Activated naive CD8-positive, alpha-beta T cell treated with anti-CD3 and anti-CD28 coated beads, Interleukin-2, amount 10 ng/mL, durations not matched to agents 7 days and 5 days (primary cell): ENCODE data around the gene WDR38. TPM values are rescaled to one million over a fixed set of nuclear protein-coding genes. Genes with fewer than 3 reads are reported as not detected.

Source experiments
- ATAC-seq: fragments of 150-1000 bp; cut with Tn5 transposase; one replicate; pipeline ENCODE4 v1.10.0; 2021; ENCODE audit warnings: low read depth, moderate library complexity
- POLR2A ChIA-PET: fragments of 350-600 bp; sonication (Branson Sonifier 250); formaldehyde crosslinking; loops from one replicate; lab custom pipeline; 2021; ENCODE audit warnings: antibody characterized with exemption; lab: Charles Lee
- DNase-seq: peaks from one replicate; pipeline ENCODE4 v3.0.0; 2021
- H3K27ac Mint-ChIP-seq: one replicate; pipeline ENCODE4 v1.8.0; 2022; ENCODE audit warnings: mild to moderate bottlenecking, mixed read lengths
- H3K27me3 Mint-ChIP-seq: one replicate; pipeline ENCODE4 v1.8.0; 2022; ENCODE audit warnings: mild to moderate bottlenecking, moderate library complexity, mixed read lengths
- H3K36me3 Mint-ChIP-seq: one replicate; pipeline ENCODE4 v1.8.0; 2021; ENCODE audit warnings: mild to moderate bottlenecking, mixed read lengths
- H3K4me1 Mint-ChIP-seq: one replicate; pipeline ENCODE4 v1.8.0; 2021; ENCODE audit warnings: mixed read lengths
- H3K4me3 Mint-ChIP-seq: one replicate; pipeline ENCODE4 v1.8.0; 2022; ENCODE audit warnings: mild to moderate bottlenecking, moderate library complexity, mixed read lengths
- H3K9me3 Mint-ChIP-seq: one replicate; pipeline ENCODE4 v1.8.0; 2021; ENCODE audit warnings: mixed read lengths
- total RNA-seq, 2 experiments: library from RNA; stranded (reverse); gene quantifications; one replicate each; pipeline ENCODE4 v1.2.3, GENCODE V29; 2021

Gene WDR38
- total RNA-seq, 2 experiments from 2014 or later = not detected

DNA sequence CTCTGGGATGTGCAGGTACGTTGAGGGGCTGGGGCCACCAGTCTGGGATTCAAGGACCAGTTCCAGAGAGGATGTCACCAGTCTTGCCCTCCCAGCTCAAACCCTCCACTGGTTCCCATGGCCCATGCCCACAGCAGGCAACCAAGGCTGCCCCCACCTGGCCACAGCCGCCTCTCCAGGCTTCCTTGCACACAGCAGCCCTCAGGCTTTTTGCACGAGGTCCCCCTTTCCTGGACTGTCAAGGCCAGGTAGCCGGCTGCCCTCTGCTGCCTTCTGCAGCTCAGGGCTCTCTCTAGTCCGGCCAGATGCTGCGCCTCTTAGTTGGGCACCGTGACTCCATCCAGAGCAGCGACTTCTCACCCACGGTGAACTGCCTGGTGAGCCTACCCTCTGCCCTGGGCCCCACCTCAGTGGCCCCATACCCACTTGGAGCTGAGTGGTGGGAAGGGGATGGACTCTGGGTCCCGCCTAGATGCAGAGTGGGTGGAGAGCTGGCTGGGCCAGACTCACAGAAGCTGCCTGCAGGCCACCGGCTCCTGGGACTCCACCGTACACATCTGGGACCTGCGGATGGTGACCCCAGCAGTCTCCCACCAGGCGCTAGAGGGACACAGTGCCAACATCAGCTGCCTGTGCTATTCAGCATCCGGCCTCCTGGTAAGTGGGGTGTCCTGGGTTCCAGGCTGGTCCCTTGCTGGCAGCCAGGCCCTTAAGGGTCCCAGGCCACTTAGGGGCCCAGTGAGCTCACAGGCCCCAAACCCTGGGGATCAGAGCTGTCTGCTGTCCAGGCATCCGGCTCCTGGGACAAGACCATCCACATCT, 2.9 kb downstream of the WDR38 start:
- H3K4me1 Mint-ChIP-seq = peaks cover 21% of the 10 kb centered on the region
- no peak for ATAC-seq
- no peaks in the 10 kb centered on the region for H3K9me3 Mint-ChIP-seq
- H3K27me3 Mint-ChIP-seq = peaks cover 6% of the 10 kb centered on the region
- DNase-seq = no peak
- H3K27ac Mint-ChIP-seq = no peak overlapping the region
- peaks cover 14% of the 10 kb centered on the region for H3K36me3 Mint-ChIP-seq
- H3K4me3 Mint-ChIP-seq = no peak overlapping the region
- POLR2A ChIA-PET = interaction anchor here (0.6 to 1.0 kb wide), 4 partner anchors 21 to 367 kb away, joined by 3 to 4 read pairs (median 4); partner anchors contain the start of gene NR6A1

DNA sequence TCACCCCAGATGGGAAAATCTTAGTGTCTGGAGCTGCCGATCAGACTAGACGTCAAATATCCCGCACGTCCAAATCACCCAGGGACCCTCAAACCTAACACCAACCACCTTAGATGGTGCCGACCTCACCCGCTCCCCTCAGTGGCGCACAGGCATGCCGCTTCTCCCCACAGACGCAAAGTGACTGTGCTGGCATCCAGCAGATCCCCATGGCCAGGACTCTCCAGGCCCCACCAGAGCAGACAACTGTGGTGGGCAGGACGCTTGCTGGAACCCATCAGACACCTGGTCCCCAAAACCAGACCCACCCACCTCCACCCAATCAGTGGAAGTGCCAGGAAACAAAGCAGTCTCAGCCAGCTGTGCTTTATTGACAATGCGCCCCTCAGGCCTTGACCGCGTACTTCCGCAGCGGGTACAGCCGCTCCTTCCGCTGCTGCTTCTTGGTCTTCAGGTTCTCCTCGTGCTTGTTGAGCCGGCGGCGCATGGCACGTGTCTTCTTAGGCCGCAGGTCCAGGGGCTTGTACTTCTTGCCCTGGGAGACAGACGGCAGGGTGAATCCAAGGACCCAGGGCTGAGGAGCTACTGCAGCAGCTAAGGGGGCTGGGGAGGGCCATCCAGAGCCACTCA, 4.4 kb downstream of the WDR38 start:
- Mint-ChIP-seq H3K4me1 (peaks cover 22% of the 10 kb centered on the region), H3K27ac (no peak overlapping the region), H3K36me3 (peaks cover 16% of the 10 kb centered on the region), H3K9me3 (no peaks in the 10 kb centered on the region), H3K27me3 (peaks cover 2% of the 10 kb centered on the region), H3K4me3 (no peak overlapping the region)
- ATAC-seq (no peak), DNase-seq (no peak)
- POLR2A ChIA-PET = interaction anchor here (1.0 to 1.6 kb wide), 3 partner anchors 12 to 19 kb away, joined by 3 to 6 read pairs (median 3); no protein-coding TSS in a partner anchor

DNA sequence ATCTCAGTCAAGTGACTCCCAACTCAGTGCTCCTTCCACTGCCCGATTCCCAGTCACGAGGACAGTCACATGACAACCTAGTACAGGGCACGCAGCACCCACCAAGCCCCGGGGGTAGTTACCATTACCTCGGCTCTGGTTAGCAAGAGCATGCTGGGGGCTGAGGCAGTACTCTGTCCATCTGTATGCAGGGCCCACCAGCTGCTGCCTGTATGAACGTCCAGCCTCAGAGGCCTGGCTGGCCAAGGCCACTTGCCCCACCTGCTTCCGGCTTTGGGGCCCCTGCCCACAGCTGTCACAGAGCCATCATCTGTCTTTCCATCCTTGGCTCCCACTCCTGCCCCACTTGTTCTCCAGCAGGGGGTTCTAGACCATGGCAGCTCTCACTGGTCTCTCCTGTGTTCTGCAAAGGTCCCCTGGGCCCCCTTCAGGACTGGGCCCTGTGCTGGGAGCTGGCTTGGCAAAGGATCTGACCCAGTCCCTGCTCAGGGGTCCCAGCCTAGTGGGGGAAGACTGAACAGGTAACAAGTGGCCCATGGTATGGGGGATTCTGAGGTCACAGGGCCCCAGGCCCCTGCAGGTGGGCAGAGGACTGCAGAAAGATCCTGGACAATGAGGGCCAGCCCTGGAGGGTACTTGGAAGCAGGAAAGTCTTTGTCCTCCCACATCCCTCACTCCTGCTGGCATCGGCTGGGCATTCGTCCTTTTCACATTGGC, 5.2 kb downstream of the WDR38 start:
- H3K27ac Mint-ChIP-seq = no peak overlapping the region
- H3K36me3 Mint-ChIP-seq = peaks cover 16% of the 10 kb centered on the region

DNA sequence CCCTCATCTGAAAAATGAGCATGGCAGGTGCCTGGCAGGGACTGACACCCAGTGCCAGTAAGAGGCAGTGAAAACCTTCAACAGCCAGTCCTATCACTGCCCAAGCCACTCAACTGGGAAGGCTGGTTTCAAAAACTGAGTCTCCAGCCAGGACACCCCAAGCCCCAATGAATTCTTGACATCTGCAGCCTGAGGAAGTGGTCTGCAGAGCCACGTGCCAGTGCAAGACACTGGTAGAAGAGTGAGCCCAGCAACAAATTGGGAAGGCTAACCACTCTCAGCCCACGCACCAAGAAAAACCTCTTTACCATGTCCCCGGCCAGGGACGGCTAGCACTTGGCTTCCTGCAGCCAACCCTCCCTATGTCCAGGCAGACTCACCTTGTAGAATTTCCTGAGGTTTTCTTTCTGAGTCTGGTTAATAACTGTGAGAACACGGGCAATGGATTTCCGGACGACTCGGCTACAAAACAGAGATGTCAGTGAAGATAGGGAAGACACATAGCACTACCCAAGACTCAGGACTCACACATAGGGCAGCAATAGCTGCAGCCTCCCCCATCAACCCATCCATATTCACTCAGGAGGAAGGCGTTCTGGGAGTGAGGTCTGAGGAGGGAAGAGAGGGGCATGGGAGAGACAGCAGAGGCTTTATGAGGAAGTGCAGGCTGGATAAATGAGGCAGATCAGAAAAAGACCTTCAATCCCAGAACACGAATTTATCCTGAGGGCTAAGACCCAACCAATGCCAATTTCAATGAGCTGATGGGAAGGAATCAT, 6.7 kb downstream of the WDR38 start:
- H3K27ac Mint-ChIP-seq = peak overlapping the region; percentile 77
- no peak for ATAC-seq
- POLR2A ChIA-PET = interaction anchor here (2.6 to 3.5 kb wide), 4 partner anchors 11 to 89 kb away, joined by 14 to 76 read pairs (median 16); partner anchors contain the start of genes GOLGA1 and NR6A1
- peaks cover 17% of the 10 kb centered on the region for H3K36me3 Mint-ChIP-seq
- H3K4me1 Mint-ChIP-seq = peaks cover 23% of the 10 kb centered on the region
- no peaks in the 10 kb centered on the region for H3K9me3 Mint-ChIP-seq
- H3K4me3 Mint-ChIP-seq = peak overlapping the region; percentile 91
- DNase-seq = no peak
- no peaks in the 10 kb centered on the region for H3K27me3 Mint-ChIP-seq

More for the DNA sequence above, 5.2 kb downstream of the WDR38 start:
- Mint-ChIP-seq H3K9me3 (no peaks in the 10 kb centered on the region), H3K4me1 (peaks cover 18% of the 10 kb centered on the region), H3K27me3 (no peaks in the 10 kb centered on the region), H3K4me3 (no peak overlapping the region)
- POLR2A ChIA-PET = interaction anchor here (1.6 kb wide), 1 partner anchor 11 kb away, joined by 3 read pairs; no protein-coding TSS in a partner anchor
- no peak for ATAC-seq
- DNase-seq = no peak

DNA sequence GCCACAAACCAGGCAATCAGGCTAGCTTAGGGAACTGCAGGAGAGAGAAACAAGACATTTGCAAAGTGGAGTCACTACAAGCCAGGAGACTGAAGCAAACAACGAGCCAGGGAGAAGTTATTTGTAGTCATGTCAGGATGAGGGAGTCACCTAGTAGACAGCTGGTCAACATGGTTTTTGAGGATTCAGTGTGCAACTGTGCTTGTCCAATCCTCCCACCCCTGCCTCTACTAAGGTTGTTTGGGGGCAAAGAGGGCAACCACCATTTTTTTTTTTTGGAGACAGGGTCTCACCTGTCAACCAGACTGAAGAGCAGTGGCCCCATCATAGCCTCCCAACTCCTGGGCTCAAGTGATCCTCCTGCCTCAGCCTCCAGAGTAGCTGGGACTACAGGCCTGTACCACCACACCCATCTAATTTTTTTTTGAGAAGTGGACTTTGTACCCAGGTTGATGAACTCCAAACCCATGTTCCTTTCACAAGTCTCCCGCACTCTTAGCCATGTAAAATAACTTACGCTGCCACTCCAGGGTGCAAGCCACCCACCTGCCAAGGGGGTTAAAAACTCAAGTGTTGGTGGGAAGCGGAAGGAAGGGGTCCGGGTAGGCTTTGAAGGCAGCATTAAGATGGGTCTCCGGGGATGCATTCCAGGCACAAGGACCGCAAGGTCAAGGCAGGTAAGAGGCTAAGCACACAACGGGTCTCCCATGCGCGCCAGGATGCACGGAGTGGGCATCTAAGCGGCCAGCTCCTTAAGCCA, 7.5 kb downstream of the WDR38 start:
- POLR2A ChIA-PET = interaction anchor here (0.7 to 3.5 kb wide), 15 partner anchors 8 to 380 kb away, joined by 3 to 76 read pairs (median 6); partner anchors contain the start of genes GOLGA1, HSPA5, NR6A1 and WDR38
- Mint-ChIP-seq H3K4me1 (peaks cover 23% of the 10 kb centered on the region), H3K27me3 (no peaks in the 10 kb centered on the region), H3K9me3 (no peaks in the 10 kb centered on the region), H3K36me3 (peaks cover 17% of the 10 kb centered on the region), H3K27ac (peak overlapping the region; percentile 98), H3K4me3 (peak overlapping the region; percentile 91)
- ATAC-seq (no peak), DNase-seq (no peak)

DNA sequence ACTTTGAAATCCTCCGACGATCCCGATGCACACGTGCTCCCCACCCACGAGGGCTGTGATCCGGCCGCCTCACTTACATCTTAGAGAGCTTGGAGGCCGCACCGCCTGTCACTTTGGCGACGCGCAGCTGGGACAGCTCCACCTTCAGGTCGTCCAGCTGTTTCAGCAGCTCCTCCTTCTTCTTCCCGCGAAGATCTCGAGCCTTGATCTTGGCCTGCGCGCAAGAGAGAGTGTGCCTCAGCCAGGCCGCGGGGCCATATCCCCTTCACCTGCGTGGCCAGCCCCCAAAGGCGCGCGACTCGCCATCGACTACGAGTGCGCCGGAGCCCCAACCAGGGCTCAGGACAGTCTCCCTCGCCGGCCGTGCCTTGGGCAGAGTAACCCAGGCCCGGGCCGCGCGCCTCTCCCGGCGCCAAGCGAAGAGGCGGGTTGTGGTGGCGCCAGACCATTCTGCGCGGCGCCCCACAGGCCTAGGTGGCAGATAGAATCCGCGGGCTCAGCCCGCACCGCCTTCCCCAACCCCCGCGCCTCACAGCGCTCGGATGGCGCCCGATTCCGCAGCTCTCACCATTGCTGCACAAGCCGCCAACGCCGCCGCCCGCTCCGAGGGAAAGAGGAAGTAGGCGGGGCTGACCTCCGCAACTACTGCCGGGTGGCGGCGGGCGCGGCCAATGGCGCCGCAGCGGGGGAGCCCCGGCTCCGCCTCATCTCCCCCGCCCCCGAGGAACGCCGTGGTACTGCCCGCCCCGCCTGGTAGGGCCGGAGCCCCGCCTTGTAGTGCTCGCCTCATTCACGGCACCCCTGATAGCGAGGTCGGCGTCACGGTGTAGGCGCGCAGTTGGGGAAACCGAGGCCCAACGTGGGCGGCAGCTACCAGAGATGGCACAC, 8.3 kb downstream of the WDR38 start, which contains the start of the genes ARPC5L and RPL35:
TSS of gene ARPC5L (plus strand) at position 789 of the 888 bp plus-strand sequence. CDS start 7,161 bp downstream, outside the sequence.
TSS of gene RPL35 (minus strand) at position 616 of the 888 bp plus-strand sequence. CDS start at position 571, 45 bp downstream.
- Mint-ChIP-seq H3K4me1 (peaks cover 23% of the 10 kb centered on the region), H3K27ac (peak within 1 kb of the TSS; percentile 98), H3K9me3 (no peaks in the 10 kb centered on the region), H3K27me3 (no peaks in the 10 kb centered on the region), H3K36me3 (peaks cover 17% of the 10 kb centered on the region), H3K4me3 (peak within 1 kb of the TSS; percentile 91)
- POLR2A ChIA-PET = interaction anchor here (0.5 to 3.5 kb wide), 18 partner anchors 9 to 550 kb away, joined by 3 to 76 read pairs (median 6); partner anchors contain the start of genes GOLGA1, HSPA5, NR6A1 and WDR38
- peak; percentile 95 for ATAC-seq
- peak; percentile 97 for DNase-seq

DNA sequence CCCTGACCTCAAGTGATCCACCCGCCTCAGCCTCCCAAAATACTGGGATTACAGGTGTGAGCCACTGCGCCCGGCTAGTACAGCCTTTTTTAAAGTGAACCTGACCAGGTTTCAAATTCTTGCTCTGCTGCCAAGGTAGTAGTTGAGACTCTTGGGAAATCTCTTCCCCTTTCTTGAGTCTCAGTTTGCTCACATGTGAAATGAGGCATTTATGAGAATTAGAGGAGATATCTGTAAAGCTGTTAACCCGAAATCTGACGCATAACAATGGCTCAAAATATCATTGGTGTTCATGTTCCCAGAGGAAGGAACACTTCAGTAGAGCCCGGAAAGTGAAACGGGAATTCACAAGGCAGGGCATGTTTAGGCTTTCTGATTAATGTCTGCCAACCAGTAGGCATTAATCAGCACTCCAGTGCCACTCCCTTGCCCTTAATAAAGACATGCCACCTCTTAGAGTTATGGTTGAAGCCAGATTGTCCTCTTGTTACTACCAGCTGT, 10.2 kb downstream of the WDR38 start:
- Mint-ChIP-seq H3K27ac (peak overlapping the region; percentile 42), H3K4me1 (peaks cover 33% of the 10 kb centered on the region), H3K4me3 (peak overlapping the region; percentile 45), H3K36me3 (peaks cover 13% of the 10 kb centered on the region), H3K27me3 (no peaks in the 10 kb centered on the region), H3K9me3 (no peaks in the 10 kb centered on the region)
- POLR2A ChIA-PET = interaction anchor here (2.7 to 3.5 kb wide), 2 partner anchors 8 to 378 kb away, joined by 13 to 76 read pairs; partner anchors contain the start of gene HSPA5
- DNase-seq (no peak), ATAC-seq (no peak)

DNA sequence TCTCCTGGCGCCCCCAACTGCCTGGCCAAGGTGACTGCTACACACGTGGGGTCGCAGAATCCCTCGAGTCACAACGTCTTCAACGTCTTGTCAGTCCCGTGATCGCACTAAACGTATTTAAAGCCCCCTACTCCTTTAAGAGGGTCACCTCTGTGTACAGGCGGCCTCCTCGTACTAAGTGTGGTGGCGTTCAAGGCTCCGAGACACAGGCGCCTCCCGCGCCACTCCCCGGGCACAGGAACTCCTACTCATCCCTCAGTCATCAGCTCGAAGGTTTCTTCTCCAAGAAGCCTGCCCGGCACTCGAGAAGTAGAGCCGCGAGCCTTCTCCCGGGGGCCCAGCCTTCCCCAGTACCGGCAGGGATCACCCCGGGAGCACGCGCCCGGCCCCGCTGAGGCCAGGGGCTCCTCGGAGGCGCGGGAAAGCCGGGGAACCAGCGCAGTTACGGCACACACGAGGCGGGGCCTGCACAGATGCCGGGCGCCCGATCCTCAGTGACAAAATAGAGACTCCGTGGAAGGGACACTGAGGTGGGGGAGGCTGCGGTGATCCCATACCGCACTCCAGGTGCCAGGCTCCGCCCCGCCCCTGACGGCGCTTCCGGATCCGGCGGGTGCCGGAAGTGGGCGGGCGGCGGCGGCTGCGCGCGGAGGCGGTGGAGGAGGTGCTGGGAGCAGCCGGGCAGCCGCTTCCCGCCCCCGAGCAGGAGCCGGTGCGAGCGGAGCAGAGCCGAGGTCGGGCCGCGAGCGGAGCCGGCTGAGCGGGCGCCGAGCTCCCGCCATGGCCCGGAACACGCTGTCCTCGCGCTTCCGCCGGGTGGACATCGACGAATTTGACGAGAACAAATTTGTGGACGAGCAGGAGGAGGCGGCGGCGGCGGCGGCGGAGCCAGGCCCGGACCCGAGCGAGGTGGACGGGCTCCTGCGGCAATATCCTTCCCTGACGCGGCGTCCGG, 15.5 kb downstream of the WDR38 start:
- ATAC-seq (peak; percentile 72), DNase-seq (peak; percentile 97)
- H3K9me3 Mint-ChIP-seq = no peaks in the 10 kb centered on the region
- H3K27ac Mint-ChIP-seq = peak overlapping the region; percentile 98
- H3K27me3 Mint-ChIP-seq = no peaks in the 10 kb centered on the region
- peak overlapping the region; percentile 98 for H3K4me3 Mint-ChIP-seq
- POLR2A ChIA-PET = interaction anchor here (0.6 to 6.0 kb wide), 11 partner anchors 7 to 392 kb away, joined by 3 to 76 read pairs (median 6); partner anchors contain the start of genes ARPC5L, GAPVD1, GOLGA1 and HSPA5
- H3K4me1 Mint-ChIP-seq = peaks cover 38% of the 10 kb centered on the region
- H3K36me3 Mint-ChIP-seq = peaks cover 22% of the 10 kb centered on the region

DNA sequence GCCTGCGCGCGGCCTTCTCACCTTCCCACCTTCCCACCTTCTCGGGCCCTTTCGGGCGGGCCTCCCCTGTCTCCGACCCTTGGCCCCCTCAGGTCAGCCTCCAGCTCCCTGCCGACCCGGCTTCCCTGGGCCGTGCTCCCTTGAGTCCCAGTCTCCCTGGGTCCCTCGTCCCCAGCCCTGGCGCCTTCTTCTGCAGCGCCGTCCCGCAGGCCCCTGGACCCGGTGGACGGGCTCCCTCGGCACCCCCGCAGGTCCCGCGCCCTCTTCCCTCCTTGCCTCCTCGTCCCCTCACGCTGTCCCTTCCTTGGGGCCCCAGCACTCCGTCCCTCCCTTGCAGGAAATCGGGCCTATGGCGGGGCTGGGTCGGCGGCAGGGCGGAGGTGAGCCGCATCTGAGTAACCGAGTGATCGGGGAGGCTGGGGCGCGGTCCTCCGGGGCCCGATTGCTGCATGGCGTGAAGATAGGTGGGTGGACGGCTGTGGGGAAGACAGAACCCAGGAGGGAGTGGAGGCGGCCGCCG, 16.3 kb downstream of the WDR38 start:
- no peak for DNase-seq
- ATAC-seq = peak; percentile 14
- Mint-ChIP-seq H3K27me3 (no peaks in the 10 kb centered on the region), H3K9me3 (no peaks in the 10 kb centered on the region), H3K36me3 (peaks cover 24% of the 10 kb centered on the region), H3K4me3 (peak overlapping the region; percentile 98), H3K27ac (peak overlapping the region; percentile 98), H3K4me1 (peaks cover 36% of the 10 kb centered on the region)
- POLR2A ChIA-PET = interaction anchor here (0.6 to 6.0 kb wide), 12 partner anchors 8 to 392 kb away, joined by 3 to 76 read pairs (median 6); partner anchors contain the start of genes ARPC5L, GAPVD1, GOLGA1 and HSPA5
